Activated naive CD4-positive, alpha-beta T cell treated with anti-CD3 and anti-CD28 coated beads, Interleukin-2, amount 50 U/mL, for 16 hours (primary cell): ENCODE data around the gene DAB2IP.

Experiments used
- DNase-seq: peaks from one replicate; pipeline ENCODE4 v3.0.0-alpha.2; 2020

The DAB2IP gene

DNA sequence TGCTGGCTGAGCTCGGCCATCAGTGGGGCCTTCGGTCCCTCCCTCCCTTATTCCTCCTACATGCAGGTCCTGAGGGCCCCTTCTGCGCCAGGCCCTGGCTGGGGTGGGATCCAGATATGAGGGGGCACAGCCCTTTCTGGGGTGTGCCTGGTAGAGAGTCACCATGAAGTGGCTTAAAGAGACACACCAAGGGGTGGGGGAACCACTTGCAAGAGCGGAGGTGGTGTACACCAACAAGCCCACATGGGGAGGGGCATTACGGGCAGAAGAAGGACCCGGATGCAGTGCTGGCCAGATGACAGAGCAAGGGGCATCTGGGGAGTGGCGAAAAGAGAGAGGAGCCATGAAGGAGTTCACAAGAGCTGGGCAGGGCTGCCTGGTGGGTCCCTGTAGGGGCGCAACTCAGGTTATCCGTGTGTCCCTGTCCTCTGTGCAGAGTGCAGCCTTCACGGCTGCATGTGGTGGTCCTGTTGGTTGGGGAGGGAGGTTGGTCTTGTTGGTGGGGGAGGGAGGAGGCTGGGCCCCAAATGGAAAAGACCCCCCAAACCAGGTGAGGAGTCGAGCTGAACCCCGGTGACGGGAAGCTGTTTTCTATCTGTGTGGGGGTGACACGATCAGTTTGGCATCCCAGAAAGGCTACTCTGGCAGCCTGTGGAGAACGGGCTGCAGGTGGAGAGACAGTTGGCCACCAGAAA, 158.1 kb downstream of the DAB2IP start:
- DNase-seq = no peak

DNA sequence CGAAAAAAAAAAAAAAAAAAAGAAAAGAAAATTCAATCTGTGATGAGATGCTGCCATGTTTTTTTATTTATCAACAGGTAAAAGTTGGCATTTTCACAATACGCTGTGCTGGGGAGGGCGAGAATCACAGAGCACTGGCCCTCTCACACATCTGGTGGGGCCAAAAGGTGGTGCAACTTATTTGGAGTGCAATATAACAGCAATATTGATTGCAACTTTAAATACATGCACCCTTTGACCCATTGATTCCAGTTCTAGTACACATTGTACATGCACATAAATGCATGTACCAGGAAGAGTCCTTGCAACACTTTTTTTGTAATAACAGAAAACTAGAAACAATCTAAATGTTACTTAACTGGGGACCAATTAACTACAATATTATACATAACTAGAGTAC, 159.1 kb downstream of the DAB2IP start:
- no peak for DNase-seq

DNA sequence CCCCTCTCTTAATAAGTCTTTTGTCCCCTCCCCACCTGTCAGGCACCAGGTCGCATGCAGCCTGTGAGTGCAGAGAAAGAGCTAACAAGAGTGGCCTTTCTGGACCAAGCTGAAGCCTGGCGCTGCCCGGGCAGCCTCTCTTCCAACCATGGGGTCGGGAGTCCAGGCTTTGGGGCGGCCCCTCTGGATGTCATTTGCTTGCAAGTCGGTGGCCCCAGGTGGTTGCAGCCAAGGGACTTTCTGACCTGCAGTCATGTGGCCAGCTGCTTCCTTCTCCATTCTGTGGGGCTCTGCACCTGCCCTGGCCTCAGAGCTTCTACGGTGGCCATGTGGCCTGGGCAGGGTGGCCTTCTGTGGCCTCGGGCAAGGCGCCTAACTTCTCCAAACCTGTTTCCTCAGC, 159.7 kb downstream of the DAB2IP start:
- no peak for DNase-seq

DNA sequence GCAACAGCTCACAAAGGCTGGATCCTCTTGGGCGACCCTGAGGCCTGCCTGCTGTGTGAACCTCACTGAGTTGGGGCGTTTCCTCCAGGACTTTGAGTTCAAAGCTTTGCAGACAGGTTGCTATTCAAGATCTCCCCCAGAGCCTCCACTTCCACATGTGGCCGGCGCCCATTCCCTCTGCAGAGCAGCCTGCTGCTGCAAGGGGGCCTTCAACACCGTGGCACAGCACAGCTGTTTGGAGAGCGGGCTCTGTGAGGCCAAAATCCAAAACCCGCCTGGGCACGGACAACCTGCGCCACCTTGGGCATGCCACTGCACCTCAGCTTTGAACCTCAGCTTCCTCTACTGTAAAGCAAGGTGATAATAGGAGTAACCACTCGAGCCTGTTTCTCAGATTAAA, 160.3 kb downstream of the DAB2IP start:
- no peak for DNase-seq

GRCh38 chr9:121812159-121812735, 160.8 kb downstream of the DAB2IP start:
- no peak for DNase-seq

DNA sequence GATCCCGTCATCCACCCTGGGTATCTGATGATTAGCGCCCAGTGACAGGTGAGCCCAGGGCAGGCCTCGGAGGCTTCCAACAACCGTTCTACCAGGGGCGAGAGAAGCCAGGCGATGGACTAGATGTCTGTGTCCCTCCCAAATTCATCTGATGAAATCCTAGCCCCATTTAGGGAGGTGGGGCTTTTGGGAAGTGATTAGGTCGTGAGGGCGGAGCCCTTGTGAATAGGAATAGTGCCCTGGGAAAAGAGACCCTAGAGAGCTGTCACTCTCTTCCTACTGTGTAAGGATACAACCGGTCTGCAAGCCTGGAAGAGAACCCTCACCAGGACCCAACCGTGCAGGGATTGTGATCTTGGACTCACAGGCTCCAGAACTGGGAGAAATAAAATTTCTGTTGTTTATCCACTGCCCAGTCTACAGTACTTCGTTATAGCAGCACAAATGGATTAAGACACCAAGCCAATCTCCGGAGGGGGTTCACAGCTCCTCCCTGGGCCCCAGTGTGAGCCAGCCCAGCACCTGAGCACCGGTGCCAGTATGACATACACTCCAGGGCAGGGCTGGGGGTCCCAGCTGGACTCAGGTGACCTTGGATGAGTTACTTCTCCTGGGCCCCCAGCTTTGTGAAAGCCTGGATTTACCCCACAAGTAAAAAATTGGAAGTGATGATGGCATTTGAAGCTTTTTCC, 162.2 kb downstream of the DAB2IP start:
- DNase-seq = no peak

DNA sequence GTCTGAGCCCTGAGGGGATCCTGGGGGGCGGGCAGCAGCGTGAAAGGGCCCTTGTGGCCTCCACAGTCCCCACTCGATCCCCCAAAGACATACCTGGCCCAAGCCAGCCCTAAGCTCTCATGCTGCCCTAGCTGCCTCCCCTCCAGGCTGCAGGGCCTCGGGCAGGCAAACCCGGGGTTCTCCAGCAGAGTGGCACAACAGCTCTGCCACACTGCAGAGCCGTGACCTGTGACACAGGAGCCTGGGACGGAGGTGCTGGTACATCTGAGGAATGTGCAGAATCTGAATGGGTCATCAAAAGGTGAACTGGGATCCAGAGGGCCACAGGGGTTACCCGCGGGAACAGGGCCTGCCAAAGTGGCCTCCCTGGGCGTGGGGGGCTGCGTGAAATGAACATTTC, 163.2 kb downstream of the DAB2IP start:
- no peak for DNase-seq

DNA sequence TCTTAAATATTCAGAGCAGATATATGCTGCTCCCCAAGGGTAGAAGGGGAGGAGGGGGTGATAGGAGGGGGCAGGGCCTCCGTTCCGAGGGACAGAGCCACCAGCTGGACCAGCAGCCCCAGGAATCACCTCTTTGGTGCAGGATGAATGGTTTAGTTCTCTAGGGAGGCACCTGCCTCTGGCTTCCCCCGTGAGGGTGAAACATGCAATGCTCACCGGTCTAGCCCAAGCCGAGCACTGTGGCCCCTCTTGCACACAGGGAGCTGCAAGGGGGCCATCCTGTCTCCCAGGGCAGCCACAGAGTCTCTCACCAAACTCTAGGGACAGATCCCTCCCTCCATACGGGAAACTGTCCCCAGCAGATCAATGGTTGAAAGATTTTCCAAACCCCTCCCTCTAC, 163.7 kb downstream of the DAB2IP start:
- DNase-seq = no peak

- no peak for DNase-seq
Measured at GRCh38 chr9:121815546-121816448, 164.4 kb downstream of the DAB2IP start.

- no peak for DNase-seq
Measured at GRCh38 chr9:121816449-121816817, 165.0 kb downstream of the DAB2IP start.

DNA sequence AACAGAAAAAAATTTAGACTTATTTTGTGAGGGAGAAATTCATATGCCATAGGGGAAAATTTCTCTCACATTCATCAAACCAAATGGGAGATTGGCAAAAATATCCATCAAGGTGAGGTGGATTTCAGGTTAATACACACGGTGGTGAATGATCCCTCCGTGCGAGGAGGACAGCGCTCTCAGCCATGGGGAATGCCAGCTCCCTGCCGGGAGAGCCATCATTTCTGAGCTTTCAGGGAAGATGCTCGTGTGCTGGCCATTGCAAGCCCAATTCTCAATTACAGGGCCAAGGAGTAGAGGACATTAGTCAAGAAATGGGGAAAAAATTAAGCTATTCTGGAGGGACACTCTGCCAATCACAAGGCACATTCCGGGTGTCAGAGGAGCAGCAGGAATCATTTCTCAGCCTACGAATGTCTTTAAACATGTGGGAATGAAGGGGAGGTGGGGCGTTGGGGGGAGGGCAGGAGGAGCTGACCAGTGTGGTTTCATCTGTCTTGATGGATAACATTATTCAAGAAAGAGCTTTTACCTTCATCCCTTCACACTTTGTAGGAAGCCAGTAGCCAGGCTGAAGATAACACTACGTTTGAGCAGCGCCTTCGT, 165.5 kb downstream of the DAB2IP start:
- no peak for DNase-seq

- DNase-seq = no peak
Measured at GRCh38 chr9:121817476-121817875, 166.0 kb downstream of the DAB2IP start.

- DNase-seq = no peak
Measured at GRCh38 chr9:121818016-121818661, 166.7 kb downstream of the DAB2IP start.

DNA sequence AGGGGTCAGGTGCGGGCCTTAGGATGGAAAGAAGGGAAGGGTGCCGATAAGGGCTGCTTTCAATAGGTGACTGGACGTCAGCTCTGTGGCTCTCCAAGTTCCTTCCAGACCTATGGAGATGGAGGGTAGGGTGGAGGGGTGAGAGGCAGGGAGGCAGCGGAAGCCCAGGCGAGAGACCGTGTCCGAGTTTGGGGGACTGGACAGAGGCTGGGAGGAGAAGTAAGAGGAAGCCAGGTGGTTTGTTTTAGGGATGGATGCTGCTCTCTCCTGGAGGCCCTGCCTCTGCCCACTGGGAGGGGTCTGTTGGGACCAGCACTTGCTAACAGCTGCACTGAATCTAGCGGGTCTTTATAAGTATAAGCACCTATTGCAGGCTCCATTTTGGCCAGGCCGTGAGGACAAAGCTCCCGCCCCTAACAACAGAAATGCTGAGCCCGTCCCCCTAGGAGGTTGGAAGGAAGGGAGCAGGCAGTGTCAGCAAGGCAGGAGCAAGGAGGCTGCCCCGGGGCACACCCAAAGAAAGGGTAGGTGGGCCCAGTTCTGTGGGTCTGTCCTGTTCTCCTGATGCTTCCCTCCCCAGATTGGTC, 167.5 kb downstream of the DAB2IP start:
- DNase-seq = no peak

- no peak for DNase-seq
Measured at GRCh38 chr9:121819428-121820231, 168.2 kb downstream of the DAB2IP start.

- DNase-seq = no peak
Measured at GRCh38 chr9:121820286-121821005, 169.0 kb downstream of the DAB2IP start.

GRCh38 chr9:121821326-121821725, 169.9 kb downstream of the DAB2IP start:
- DNase-seq = no peak

GRCh38 chr9:121822093-121823085, 171.0 kb downstream of the DAB2IP start:
- DNase-seq = no peak
